ENCODE measurements around the gene PAN3. TPM values are rescaled to one million over a fixed set of nuclear protein-coding genes. Genes with fewer than 3 reads are reported as not detected.

PAN3 gene
- total RNA-seq, 1 experiment from 2014 or later: 37.5 TPM

- H3K36me3 Mint-ChIP-seq (ENCODE audit: insufficient read depth, unreplicated experiment): peaks cover 6% of the 10 kb centered on the region
- BruUV-seq (replicated peaks): no TSS peak
These were observed 107.1 kb downstream of the PAN3 start for GRCh38 chr13:28245465-28245864.

GRCh38 chr13:28246891-28247290, 108.5 kb downstream of the PAN3 start:
- no TSS peak for BruUV-seq (replicated peaks)
- Histone ChIP-seq H3K36me3 (ENCODE audit: control insufficient read depth, insufficient read depth, low read length) (no peaks in the 10 kb centered on the region), H3K9me3 (no peaks in the 10 kb centered on the region), H3K4me1 (no peaks in the 10 kb centered on the region), H3K27me3 (replicated peaks; ENCODE audit: control insufficient read depth, insufficient read depth, low read length) (no peaks in the 10 kb centered on the region), H3K4me3 (ENCODE audit: low read depth, low read length) (no peak overlapping the region)
- no peak overlapping the region for H3K27ac Mint-ChIP-seq (ENCODE audit: unreplicated experiment)
- peaks cover 8% of the 10 kb centered on the region for H3K9me3 Mint-ChIP-seq (ENCODE audit: unreplicated experiment)
- no peak for DNase-seq
- ChIA-PET POLR2A (no interaction called here), CTCF (no interaction called here)
- H3K4me3 Mint-ChIP-seq (ENCODE audit: unreplicated experiment): no peak overlapping the region
- H3K4me1 Mint-ChIP-seq (ENCODE audit: low read depth, unreplicated experiment): no peaks in the 10 kb centered on the region
- TF ChIP-seq CTCF (IDR thresholded peaks at IDR 0.05; ENCODE audit: insufficient read depth in 1 of 2, low read depth in 1 of 2, low read length in 1 of 2, severe bottlenecking in 1 of 2, unreplicated experiment in 1 of 2): no peak
- intact Hi-C loops (cut with micrococcal nuclease; ENCODE audit: unreplicated experiment): no loop called here
- H3K36me3 Mint-ChIP-seq (ENCODE audit: insufficient read depth, unreplicated experiment): peaks cover 18% of the 10 kb centered on the region
- no peaks in the 10 kb centered on the region for H3K27me3 Mint-ChIP-seq (ENCODE audit: insufficient read depth, unreplicated experiment)

More at GRCh38 chr13:28245465-28245864, 107.1 kb downstream of the PAN3 start:
- H3K27me3 Mint-ChIP-seq (ENCODE audit: insufficient read depth, unreplicated experiment): no peaks in the 10 kb centered on the region
- no peak for DNase-seq
- intact Hi-C loops (cut with micrococcal nuclease; ENCODE audit: unreplicated experiment): no loop called here
- POLR2A ChIA-PET: no interaction called here
- H3K9me3 Mint-ChIP-seq (ENCODE audit: unreplicated experiment): peaks cover 8% of the 10 kb centered on the region
- H3K4me3 Mint-ChIP-seq (ENCODE audit: unreplicated experiment): no peak overlapping the region
- CTCF ChIA-PET: no interaction called here
- Histone ChIP-seq H3K27me3 (replicated peaks; ENCODE audit: control insufficient read depth, insufficient read depth, low read length) (no peaks in the 10 kb centered on the region), H3K36me3 (ENCODE audit: control insufficient read depth, insufficient read depth, low read length) (no peaks in the 10 kb centered on the region), H3K4me1 (no peaks in the 10 kb centered on the region), H3K9me3 (no peaks in the 10 kb centered on the region), H3K4me3 (ENCODE audit: low read depth, low read length) (no peak overlapping the region)
- no peak for TF ChIP-seq CTCF (IDR thresholded peaks at IDR 0.05; ENCODE audit: insufficient read depth in 1 of 2, low read depth in 1 of 2, low read length in 1 of 2, severe bottlenecking in 1 of 2, unreplicated experiment in 1 of 2)
- no peaks in the 10 kb centered on the region for H3K4me1 Mint-ChIP-seq (ENCODE audit: low read depth, unreplicated experiment)
- no peak overlapping the region for H3K27ac Mint-ChIP-seq (ENCODE audit: unreplicated experiment)

DNA sequence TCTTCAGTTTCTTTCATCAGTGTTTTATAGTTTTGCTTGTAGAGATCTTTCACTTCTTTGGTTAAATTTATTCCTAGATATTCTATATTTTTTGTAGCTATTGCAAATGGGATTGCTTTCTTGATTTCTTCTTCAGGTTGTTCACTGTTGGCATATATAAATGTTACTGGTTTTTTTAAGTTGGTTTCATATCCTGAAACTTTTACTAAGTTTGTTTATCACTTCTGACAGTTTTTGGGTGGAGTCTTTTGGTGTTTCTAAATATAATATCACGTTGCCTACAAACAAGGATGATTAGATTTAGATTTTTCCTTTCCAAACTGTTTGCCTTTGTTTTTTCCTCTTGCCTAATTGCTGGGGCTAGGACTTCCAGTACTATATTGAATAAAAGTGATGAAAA, 109.7 kb downstream of the PAN3 start:
- H3K4me1 ChIP-seq: no peaks in the 10 kb centered on the region
- ChIA-PET POLR2A (no interaction called here), CTCF (no interaction called here)
- Mint-ChIP-seq H3K4me1 (ENCODE audit: low read depth, unreplicated experiment) (no peaks in the 10 kb centered on the region), H3K27me3 (ENCODE audit: insufficient read depth, unreplicated experiment) (no peaks in the 10 kb centered on the region), H3K9me3 (ENCODE audit: unreplicated experiment) (peaks cover 8% of the 10 kb centered on the region), H3K4me3 (ENCODE audit: unreplicated experiment) (no peak overlapping the region), H3K36me3 (ENCODE audit: insufficient read depth, unreplicated experiment) (peaks cover 18% of the 10 kb centered on the region), H3K27ac (ENCODE audit: unreplicated experiment) (no peak overlapping the region)
- no peaks in the 10 kb centered on the region for H3K36me3 ChIP-seq (ENCODE audit: control insufficient read depth, insufficient read depth, low read length)
- no peak overlapping the region for H3K4me3 ChIP-seq (ENCODE audit: low read depth, low read length)
- no TSS peak for BruUV-seq (replicated peaks)
- intact Hi-C loops (cut with micrococcal nuclease; ENCODE audit: unreplicated experiment): no loop called here
- H3K9me3 ChIP-seq: no peaks in the 10 kb centered on the region
- no peaks in the 10 kb centered on the region for H3K27me3 ChIP-seq (replicated peaks; ENCODE audit: control insufficient read depth, insufficient read depth, low read length)
- no peak for DNase-seq
- no peak for TF ChIP-seq CTCF (IDR thresholded peaks at IDR 0.05; ENCODE audit: insufficient read depth in 1 of 2, low read depth in 1 of 2, low read length in 1 of 2, severe bottlenecking in 1 of 2, unreplicated experiment in 1 of 2)
